ENCODE data around the gene RNF126.

RNF126 gene

DNA sequence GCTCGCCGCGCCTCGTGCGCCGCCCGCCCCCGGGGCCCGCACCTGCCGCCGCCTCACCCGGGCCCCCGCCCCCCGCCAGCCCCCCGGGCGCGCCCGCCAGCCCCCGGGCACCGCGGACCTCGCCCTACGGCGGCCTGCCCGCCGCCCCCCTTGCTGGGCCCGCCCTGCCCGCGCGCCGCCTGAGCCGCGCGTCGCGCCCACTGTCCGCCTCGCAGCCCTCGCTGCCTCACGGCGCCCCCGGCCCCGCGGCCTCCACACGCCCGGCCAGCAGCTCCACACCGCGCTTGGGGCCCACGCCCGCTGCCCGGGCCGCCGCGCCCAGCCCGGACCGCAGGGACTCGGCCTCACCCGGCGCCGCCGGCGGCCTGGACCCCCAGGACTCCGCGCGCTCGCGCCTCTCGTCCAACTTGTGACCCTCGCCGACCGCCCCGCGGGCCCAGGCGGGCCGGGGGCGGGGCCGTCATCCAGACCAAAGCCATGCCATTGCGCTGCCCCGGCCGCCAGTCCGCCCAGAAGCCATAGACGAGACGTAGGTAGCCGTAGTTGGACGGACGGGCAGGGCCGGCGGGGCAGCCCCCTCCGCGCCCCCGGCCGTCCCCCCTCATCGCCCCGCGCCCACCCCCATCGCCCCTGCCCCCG, 46.8 kb downstream of the RNF126 start:
- no peak overlapping the region for H3K9ac ChIP-seq (ENCODE audit: low read length)
- H3K4me3 ChIP-seq (ENCODE audit: low read length): no peak overlapping the region
- H3K9me3 ChIP-seq (ENCODE audit: insufficient read depth, low read length): no peaks in the 10 kb centered on the region
- H3K79me2 ChIP-seq (ENCODE audit: low read length): no peaks in the 10 kb centered on the region
- H3K4me2 ChIP-seq (ENCODE audit: low read length): no peak overlapping the region
- H3K27me3 ChIP-seq (ENCODE audit: low read depth, low read length): no peaks in the 10 kb centered on the region
- H2AFZ ChIP-seq (ENCODE audit: low read depth, low read length): no peak overlapping the region
- TF ChIP-seq, protein P1, sequence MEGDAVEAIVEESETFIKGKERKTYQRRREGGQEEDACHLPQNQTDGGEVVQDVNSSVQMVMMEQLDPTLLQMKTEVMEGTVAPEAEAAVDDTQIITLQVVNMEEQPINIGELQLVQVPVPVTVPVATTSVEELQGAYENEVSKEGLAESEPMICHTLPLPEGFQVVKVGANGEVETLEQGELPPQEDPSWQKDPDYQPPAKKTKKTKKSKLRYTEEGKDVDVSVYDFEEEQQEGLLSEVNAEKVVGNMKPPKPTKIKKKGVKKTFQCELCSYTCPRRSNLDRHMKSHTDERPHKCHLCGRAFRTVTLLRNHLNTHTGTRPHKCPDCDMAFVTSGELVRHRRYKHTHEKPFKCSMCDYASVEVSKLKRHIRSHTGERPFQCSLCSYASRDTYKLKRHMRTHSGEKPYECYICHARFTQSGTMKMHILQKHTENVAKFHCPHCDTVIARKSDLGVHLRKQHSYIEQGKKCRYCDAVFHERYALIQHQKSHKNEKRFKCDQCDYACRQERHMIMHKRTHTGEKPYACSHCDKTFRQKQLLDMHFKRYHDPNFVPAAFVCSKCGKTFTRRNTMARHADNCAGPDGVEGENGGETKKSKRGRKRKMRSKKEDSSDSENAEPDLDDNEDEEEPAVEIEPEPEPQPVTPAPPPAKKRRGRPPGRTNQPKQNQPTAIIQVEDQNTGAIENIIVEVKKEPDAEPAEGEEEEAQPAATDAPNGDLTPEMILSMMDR (IDR thresholded peaks at IDR 0.05; ENCODE audit: low read depth, low read length): no peak
- no peak for TF ChIP-seq EZH2phosphoT487 (IDR thresholded peaks at IDR 0.05; ENCODE audit: low read depth)
- H4K20me1 ChIP-seq (ENCODE audit: insufficient read depth, low read length): no peaks in the 10 kb centered on the region
- H3K4me1 ChIP-seq (ENCODE audit: low read length): no peaks in the 10 kb centered on the region
- H3K36me3 ChIP-seq (replicated peaks; ENCODE audit: low read depth, low read length): peaks cover 38% of the 10 kb centered on the region
- H3K27ac ChIP-seq (ENCODE audit: low read length): no peak overlapping the region

DNA sequence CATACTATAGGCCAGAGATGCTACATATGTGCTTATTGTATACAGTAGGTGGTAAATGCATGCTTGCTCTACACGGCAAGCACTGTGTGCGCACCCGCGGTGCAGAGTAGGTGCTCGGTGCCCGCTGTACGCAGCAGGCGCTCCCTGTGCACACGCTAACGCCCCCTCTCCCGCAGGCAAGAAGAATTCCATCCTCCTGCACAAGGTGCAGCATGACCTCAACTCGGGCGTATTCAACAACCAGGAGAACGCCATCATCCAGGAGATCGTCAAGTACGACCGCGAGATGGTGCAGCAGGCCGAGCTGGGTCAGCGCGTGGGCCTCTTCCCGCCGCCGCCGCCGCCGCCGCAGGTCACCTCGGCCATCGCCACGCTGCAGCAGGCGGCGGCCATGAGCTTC, 47.4 kb downstream of the RNF126 start:
- H3K9ac ChIP-seq (ENCODE audit: low read length): no peak overlapping the region
- peaks cover 41% of the 10 kb centered on the region for H3K36me3 ChIP-seq (replicated peaks; ENCODE audit: low read depth, low read length)
- TF ChIP-seq, protein P1 (IDR thresholded peaks at IDR 0.05; ENCODE audit: low read depth, low read length): no peak
- no peak for TF ChIP-seq EZH2phosphoT487 (IDR thresholded peaks at IDR 0.05; ENCODE audit: low read depth)
- H3K4me1 ChIP-seq (ENCODE audit: low read length): no peaks in the 10 kb centered on the region
- H3K27ac ChIP-seq (ENCODE audit: low read length): no peak overlapping the region
- no peaks in the 10 kb centered on the region for H3K9me3 ChIP-seq (ENCODE audit: insufficient read depth, low read length)
- no peaks in the 10 kb centered on the region for H4K20me1 ChIP-seq (ENCODE audit: insufficient read depth, low read length)
- H3K27me3 ChIP-seq (ENCODE audit: low read depth, low read length): no peaks in the 10 kb centered on the region
- no peak overlapping the region for H3K4me2 ChIP-seq (ENCODE audit: low read length)
- H2AFZ ChIP-seq (ENCODE audit: low read depth, low read length): no peak overlapping the region
- no peak overlapping the region for H3K4me3 ChIP-seq (ENCODE audit: low read length)
- H3K79me2 ChIP-seq (ENCODE audit: low read length): no peaks in the 10 kb centered on the region

DNA sequence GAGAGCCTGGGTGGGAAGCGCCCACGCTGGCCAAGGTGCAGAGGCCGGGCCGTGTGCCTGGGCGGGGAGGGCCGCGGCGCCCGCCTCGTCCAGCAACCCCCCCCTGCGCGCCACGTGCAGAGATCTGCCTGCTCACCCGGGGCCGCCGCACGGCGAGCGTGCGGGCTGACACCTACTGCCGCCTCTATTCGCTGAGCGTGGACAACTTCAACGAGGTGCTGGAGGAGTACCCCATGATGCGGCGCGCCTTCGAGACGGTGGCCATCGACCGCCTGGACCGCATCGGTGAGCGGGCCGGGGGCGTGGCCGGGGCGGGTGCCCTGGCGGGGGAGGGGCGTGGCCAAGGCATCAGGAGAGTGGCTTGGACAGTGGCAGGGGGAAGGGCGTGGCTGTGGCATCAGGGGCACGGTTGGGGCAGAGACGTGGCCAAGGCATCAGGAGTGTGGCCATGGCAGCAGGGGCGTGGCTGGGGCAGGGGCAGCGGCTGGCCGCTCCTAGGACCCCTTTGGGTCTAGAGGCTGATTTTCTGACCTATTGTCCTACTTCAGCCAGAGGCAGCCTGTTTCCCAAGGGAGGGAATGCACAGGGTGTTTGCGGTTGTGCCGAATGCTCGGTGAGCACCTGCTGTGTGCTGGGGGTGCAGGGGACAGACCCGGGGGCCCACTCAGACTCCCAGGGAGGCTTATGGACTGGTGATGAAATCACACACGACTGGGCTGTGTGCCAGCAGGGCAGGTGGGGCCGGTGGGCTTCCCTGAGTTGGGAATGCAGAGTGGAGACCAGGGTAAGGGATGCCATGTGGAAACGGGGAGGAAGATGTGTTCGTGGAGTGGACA, 49.1 kb downstream of the RNF126 start:
- Histone ChIP-seq H3K9ac (ENCODE audit: low read length) (no peak overlapping the region), H3K79me2 (ENCODE audit: low read length) (no peaks in the 10 kb centered on the region), H3K4me3 (ENCODE audit: low read length) (no peak overlapping the region), H3K36me3 (replicated peaks; ENCODE audit: low read depth, low read length) (peaks cover 34% of the 10 kb centered on the region), H3K27me3 (ENCODE audit: low read depth, low read length) (no peaks in the 10 kb centered on the region), H3K9me3 (ENCODE audit: insufficient read depth, low read length) (no peaks in the 10 kb centered on the region), H2AFZ (ENCODE audit: low read depth, low read length) (no peak overlapping the region), H3K27ac (ENCODE audit: low read length) (no peak overlapping the region), H3K4me2 (ENCODE audit: low read length) (no peak overlapping the region), H3K4me1 (ENCODE audit: low read length) (peaks cover 10% of the 10 kb centered on the region; the same call in 1 of the 2 replicates), H4K20me1 (ENCODE audit: insufficient read depth, low read length) (no peaks in the 10 kb centered on the region)
- TF ChIP-seq EZH2phosphoT487 (IDR thresholded peaks at IDR 0.05; ENCODE audit: low read depth): no peak
- TF ChIP-seq, protein P1 (IDR thresholded peaks at IDR 0.05; ENCODE audit: low read depth, low read length): no peak

DNA sequence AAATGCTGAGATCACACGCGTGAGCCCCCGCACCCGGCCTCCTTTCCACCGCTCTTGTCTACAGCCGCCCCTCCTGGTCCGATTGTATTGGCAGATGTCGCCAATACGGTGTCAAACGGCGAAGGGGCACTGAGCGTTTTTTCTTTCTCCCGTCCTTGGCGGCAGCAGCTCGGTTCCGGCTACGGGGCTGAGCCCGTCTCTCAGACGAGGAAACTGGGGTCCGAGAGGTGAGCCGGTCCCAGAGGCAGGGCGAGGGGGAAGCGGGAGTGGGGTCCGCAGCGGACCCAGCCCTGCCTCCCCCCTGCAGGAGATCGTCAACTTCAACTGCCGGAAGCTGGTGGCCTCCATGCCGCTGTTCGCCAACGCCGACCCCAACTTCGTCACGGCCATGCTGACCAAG, 50.1 kb downstream of the RNF126 start:
- no peak overlapping the region for H3K27ac ChIP-seq (ENCODE audit: low read length)

More for the DNA sequence above, 50.1 kb downstream of the RNF126 start:
- H3K4me2 ChIP-seq (ENCODE audit: low read length): no peak overlapping the region
- H3K36me3 ChIP-seq (replicated peaks; ENCODE audit: low read depth, low read length): peaks cover 27% of the 10 kb centered on the region
- H3K4me1 ChIP-seq (ENCODE audit: low read length): peaks cover 12% of the 10 kb centered on the region; the same call in 1 of the 2 replicates
- H3K4me3 ChIP-seq (ENCODE audit: low read length): no peak overlapping the region
- H3K9me3 ChIP-seq (ENCODE audit: insufficient read depth, low read length): no peaks in the 10 kb centered on the region
- no peak for TF ChIP-seq EZH2phosphoT487 (IDR thresholded peaks at IDR 0.05; ENCODE audit: low read depth)
- TF ChIP-seq, protein P1 (IDR thresholded peaks at IDR 0.05; ENCODE audit: low read depth, low read length): no peak
- no peaks in the 10 kb centered on the region for H3K27me3 ChIP-seq (ENCODE audit: low read depth, low read length)
- H4K20me1 ChIP-seq (ENCODE audit: insufficient read depth, low read length): no peaks in the 10 kb centered on the region
- no peak overlapping the region for H3K9ac ChIP-seq (ENCODE audit: low read length)
- no peaks in the 10 kb centered on the region for H3K79me2 ChIP-seq (ENCODE audit: low read length)
- H2AFZ ChIP-seq (ENCODE audit: low read depth, low read length): no peak overlapping the region
